Measurements from ENCODE around the gene ANKRD27. TPM values are rescaled to one million over a fixed set of nuclear protein-coding genes. Genes with fewer than 3 reads are reported as not detected.

ANKRD27 gene
- total RNA-seq, 1 experiment from 2014 or later = 64.2 TPM

DNA sequence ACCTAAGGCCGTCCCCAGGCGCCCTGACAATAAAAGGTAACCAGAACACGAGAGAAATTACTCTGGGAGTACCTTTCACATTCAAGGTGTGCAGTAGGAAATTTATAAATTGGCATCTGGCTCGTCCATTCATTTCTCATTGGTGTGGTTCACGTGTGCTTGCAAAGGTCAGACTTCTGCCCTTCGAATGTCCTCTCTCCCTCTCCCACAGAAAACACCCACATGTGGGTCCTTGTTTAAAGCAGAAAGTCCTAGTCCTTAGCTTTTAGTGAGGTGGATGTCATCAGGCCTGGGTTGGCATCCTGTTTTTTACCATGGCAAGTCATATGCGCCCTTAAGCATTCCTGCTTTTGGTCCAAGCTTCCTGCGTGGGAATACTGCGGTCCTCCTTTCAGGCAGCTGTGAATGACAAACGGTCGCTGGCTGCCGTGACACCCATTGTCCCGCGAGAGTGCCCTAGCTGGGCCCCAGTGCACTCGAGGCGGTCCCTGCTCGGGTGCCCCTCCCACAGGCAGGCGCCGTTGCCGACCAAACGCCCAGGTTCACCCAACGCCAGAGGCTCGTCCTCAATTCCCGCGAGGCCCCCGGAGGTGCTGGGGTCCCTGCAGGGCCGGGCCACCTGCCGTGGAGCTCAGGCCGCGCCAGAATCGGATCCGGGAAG, 16.4 kb upstream of the ANKRD27 start, which contains the start of gene NUDT19:
Gene NUDT19, plus strand, starts transcription at position 531 of the 661 bp plus-strand sequence. CDS start 140 bp downstream, outside the sequence.
- intact Hi-C loops (cut with micrococcal nuclease; ENCODE audit: unreplicated experiment) (no loop called here), in situ Hi-C loops (cut with HindIII; ENCODE audit: low pct_unique_long_range_greater_than_20kb, low sequenced_read_pairs) (no loop called here)
- Histone ChIP-seq H3K27me3 (ENCODE audit: control insufficient read depth, insufficient read depth, low read length) (no peaks in the 10 kb centered on the region), H3K27ac (ENCODE audit: low read length) (peak within 1 kb of the TSS; percentile 96), H3K4me1 (ENCODE audit: control insufficient read depth, insufficient read depth, low read length) (peaks cover 13% of the 10 kb centered on the region), H3K4me3 (ENCODE audit: low read depth in 2 of 2, low read length in 2 of 2) (peak within 1 kb of the TSS; percentile 78 to 83), H3K36me3 (ENCODE audit: control insufficient read depth, insufficient read depth, low read length) (no peaks in the 10 kb centered on the region; the same call in none of the 2 replicates), H3K9me3 (ENCODE audit: control insufficient read depth, insufficient read depth, low read depth, low read length) (no peaks in the 10 kb centered on the region)
- ChIA-PET CTCF (no interaction called here), POLR2A (interaction anchor here (0.5 to 0.6 kb wide), 2 partner anchors 45 to 396 kb away, joined by 3 to 5 read pairs; no protein-coding TSS in a partner anchor)
- TF ChIP-seq TCF7L2 (IDR thresholded peaks at IDR 0.05; ENCODE audit: low read depth, low read length) = no peak
- TF ChIP-seq POLR2AphosphoS5 (IDR thresholded peaks at IDR 0.05; ENCODE audit: low read depth, low read length) = peak; percentile 95
- TF ChIP-seq, protein P1, sequence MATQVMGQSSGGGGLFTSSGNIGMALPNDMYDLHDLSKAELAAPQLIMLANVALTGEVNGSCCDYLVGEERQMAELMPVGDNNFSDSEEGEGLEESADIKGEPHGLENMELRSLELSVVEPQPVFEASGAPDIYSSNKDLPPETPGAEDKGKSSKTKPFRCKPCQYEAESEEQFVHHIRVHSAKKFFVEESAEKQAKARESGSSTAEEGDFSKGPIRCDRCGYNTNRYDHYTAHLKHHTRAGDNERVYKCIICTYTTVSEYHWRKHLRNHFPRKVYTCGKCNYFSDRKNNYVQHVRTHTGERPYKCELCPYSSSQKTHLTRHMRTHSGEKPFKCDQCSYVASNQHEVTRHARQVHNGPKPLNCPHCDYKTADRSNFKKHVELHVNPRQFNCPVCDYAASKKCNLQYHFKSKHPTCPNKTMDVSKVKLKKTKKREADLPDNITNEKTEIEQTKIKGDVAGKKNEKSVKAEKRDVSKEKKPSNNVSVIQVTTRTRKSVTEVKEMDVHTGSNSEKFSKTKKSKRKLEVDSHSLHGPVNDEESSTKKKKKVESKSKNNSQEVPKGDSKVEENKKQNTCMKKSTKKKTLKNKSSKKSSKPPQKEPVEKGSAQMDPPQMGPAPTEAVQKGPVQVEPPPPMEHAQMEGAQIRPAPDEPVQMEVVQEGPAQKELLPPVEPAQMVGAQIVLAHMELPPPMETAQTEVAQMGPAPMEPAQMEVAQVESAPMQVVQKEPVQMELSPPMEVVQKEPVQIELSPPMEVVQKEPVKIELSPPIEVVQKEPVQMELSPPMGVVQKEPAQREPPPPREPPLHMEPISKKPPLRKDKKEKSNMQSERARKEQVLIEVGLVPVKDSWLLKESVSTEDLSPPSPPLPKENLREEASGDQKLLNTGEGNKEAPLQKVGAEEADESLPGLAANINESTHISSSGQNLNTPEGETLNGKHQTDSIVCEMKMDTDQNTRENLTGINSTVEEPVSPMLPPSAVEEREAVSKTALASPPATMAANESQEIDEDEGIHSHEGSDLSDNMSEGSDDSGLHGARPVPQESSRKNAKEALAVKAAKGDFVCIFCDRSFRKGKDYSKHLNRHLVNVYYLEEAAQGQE (IDR thresholded peaks at IDR 0.05; ENCODE audit: insufficient read depth in 1 of 2, low read depth in 2 of 2, low read length in 1 of 2) = peak in 1 of 2 experiments; percentile 36; a peak in 1 of 4 replicates
- peak; percentile 89 for TF ChIP-seq SIN3A (IDR thresholded peaks at IDR 0.05; ENCODE audit: borderline replicate concordance, insufficient read depth, low read depth, low read length)
- TF ChIP-seq, protein P2, sequence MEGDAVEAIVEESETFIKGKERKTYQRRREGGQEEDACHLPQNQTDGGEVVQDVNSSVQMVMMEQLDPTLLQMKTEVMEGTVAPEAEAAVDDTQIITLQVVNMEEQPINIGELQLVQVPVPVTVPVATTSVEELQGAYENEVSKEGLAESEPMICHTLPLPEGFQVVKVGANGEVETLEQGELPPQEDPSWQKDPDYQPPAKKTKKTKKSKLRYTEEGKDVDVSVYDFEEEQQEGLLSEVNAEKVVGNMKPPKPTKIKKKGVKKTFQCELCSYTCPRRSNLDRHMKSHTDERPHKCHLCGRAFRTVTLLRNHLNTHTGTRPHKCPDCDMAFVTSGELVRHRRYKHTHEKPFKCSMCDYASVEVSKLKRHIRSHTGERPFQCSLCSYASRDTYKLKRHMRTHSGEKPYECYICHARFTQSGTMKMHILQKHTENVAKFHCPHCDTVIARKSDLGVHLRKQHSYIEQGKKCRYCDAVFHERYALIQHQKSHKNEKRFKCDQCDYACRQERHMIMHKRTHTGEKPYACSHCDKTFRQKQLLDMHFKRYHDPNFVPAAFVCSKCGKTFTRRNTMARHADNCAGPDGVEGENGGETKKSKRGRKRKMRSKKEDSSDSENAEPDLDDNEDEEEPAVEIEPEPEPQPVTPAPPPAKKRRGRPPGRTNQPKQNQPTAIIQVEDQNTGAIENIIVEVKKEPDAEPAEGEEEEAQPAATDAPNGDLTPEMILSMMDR (IDR thresholded peaks at IDR 0.05) = no peak
- ATAC-seq (peak; percentile 96), DNase-seq (ENCODE audit: low read depth, low spot score) (peak; percentile 61)
- BruUV-seq (replicated peaks) = no TSS peak

- Histone ChIP-seq H3K4me1 (ENCODE audit: control insufficient read depth, insufficient read depth, low read length) (peaks cover 10% of the 10 kb centered on the region), H3K9me3 (ENCODE audit: control insufficient read depth, insufficient read depth, low read depth, low read length) (no peaks in the 10 kb centered on the region), H3K27me3 (ENCODE audit: control insufficient read depth, insufficient read depth, low read length) (no peaks in the 10 kb centered on the region), H3K36me3 (ENCODE audit: control insufficient read depth, insufficient read depth, low read length) (no peaks in the 10 kb centered on the region; the same call in 1 of the 2 replicates), H3K4me3 (ENCODE audit: low read depth in 2 of 2, low read length in 2 of 2) (no peak overlapping the region), H3K27ac (ENCODE audit: low read length) (no peak overlapping the region)
- DNase-seq (ENCODE audit: low read depth, low spot score) (no peak), ATAC-seq (no peak)
- no peak for TF ChIP-seq TCF7L2 (IDR thresholded peaks at IDR 0.05; ENCODE audit: low read depth, low read length)
- no peak for TF ChIP-seq SIN3A (IDR thresholded peaks at IDR 0.05; ENCODE audit: borderline replicate concordance, insufficient read depth, low read depth, low read length)
- TF ChIP-seq, protein P2 (IDR thresholded peaks at IDR 0.05) = no peak
- TF ChIP-seq POLR2AphosphoS5 (IDR thresholded peaks at IDR 0.05; ENCODE audit: low read depth, low read length) = no peak
- TF ChIP-seq, protein P1 (IDR thresholded peaks at IDR 0.05; ENCODE audit: insufficient read depth in 1 of 2, low read depth in 2 of 2, low read length in 1 of 2) = no peak
- intact Hi-C loops (cut with micrococcal nuclease; ENCODE audit: unreplicated experiment) = no loop called here
- no TSS peak for BruUV-seq (replicated peaks)
- CTCF ChIA-PET = no interaction called here
- in situ Hi-C loops (cut with HindIII; ENCODE audit: low pct_unique_long_range_greater_than_20kb, low sequenced_read_pairs) = no loop called here
- POLR2A ChIA-PET = no interaction called here
Measured at GRCh38 chr19:32688311-32688710, 13.3 kb upstream of the ANKRD27 start.

Data from Panc1 (cell line).